ENCODE measurements around the gene ERO1B. TPM values are rescaled to one million over a fixed set of nuclear protein-coding genes. Genes with fewer than 3 reads are reported as not detected.
"Not testable (repeated sequence)": the region's sequence is repeated elsewhere in the genome, so short reads cannot be mapped to it uniquely, and the experiment has no call there.

The ERO1B gene
- total RNA-seq, 2 donors from 2014 or later: 10.4 to 12.0 TPM

GRCh38 chr1:236204656-236205055 is 77.1 kb downstream of the ERO1B start:
- no peaks in the 10 kb centered on the region for H3K36me3 ChIP-seq
- TF ChIP-seq POLR2A (IDR thresholded peaks at IDR 0.05): no peak
- TF ChIP-seq CTCF (IDR thresholded peaks at IDR 0.05): no peak
- no peak for TF ChIP-seq POLR2AphosphoS5 (IDR thresholded peaks at IDR 0.05)
- no peak overlapping the region for H3K27ac ChIP-seq
- no peaks in the 10 kb centered on the region for H3K4me1 ChIP-seq (replicated peaks)
- no peak for DNase-seq (ENCODE audit: low spot score)
- H3K4me3 ChIP-seq: no peak overlapping the region
- WGBS: 98% methylated on average over 3 of the region's 3 CpGs
- H3K9me3 ChIP-seq: no peaks in the 10 kb centered on the region
- H3K27me3 ChIP-seq (replicated peaks; ENCODE audit: insufficient read depth): no peaks in the 10 kb centered on the region
- intact Hi-C loops (cut with DNase I): no loop called here

- Histone ChIP-seq H3K4me3 (no peak overlapping the region), H3K27me3 (replicated peaks; ENCODE audit: insufficient read depth) (no peaks in the 10 kb centered on the region), H3K27ac (no peak overlapping the region), H3K9me3 (no peaks in the 10 kb centered on the region), H3K36me3 (no peaks in the 10 kb centered on the region), H3K4me1 (replicated peaks) (no peaks in the 10 kb centered on the region)
- no peak for TF ChIP-seq CTCF (IDR thresholded peaks at IDR 0.05)
- no peak for TF ChIP-seq POLR2AphosphoS5 (IDR thresholded peaks at IDR 0.05)
- no peak for TF ChIP-seq POLR2A (IDR thresholded peaks at IDR 0.05)
- DNase-seq (ENCODE audit: low spot score): no peak
- intact Hi-C loops (cut with DNase I): no loop called here
- WGBS: 90% methylated on average over 1 of the region's 1 CpG
These were observed 77.7 kb downstream of the ERO1B start for GRCh38 chr1:236204039-236204438.

GRCh38 chr1:236201786-236202185 is 80.0 kb downstream of the ERO1B start:
- no peak for DNase-seq (ENCODE audit: low spot score)
- 100% methylated on average over 1 of the region's 1 CpG for WGBS
- intact Hi-C loops (cut with DNase I): no loop called here
- no peaks in the 10 kb centered on the region for H3K36me3 ChIP-seq
- no peak overlapping the region for H3K4me3 ChIP-seq
- H3K9me3 ChIP-seq: no peaks in the 10 kb centered on the region
- H3K27me3 ChIP-seq (replicated peaks; ENCODE audit: insufficient read depth): no peaks in the 10 kb centered on the region
- H3K27ac ChIP-seq: no peak overlapping the region
- no peaks in the 10 kb centered on the region for H3K4me1 ChIP-seq (replicated peaks)
- no peak for TF ChIP-seq POLR2AphosphoS5 (IDR thresholded peaks at IDR 0.05)
- no peak for TF ChIP-seq CTCF (IDR thresholded peaks at IDR 0.05)
- no peak for TF ChIP-seq POLR2A (IDR thresholded peaks at IDR 0.05)

- Histone ChIP-seq H3K27me3 (replicated peaks; ENCODE audit: insufficient read depth) (no peaks in the 10 kb centered on the region), H3K4me3 (no peak overlapping the region), H3K4me1 (replicated peaks) (no peaks in the 10 kb centered on the region), H3K9me3 (no peaks in the 10 kb centered on the region), H3K27ac (no peak overlapping the region), H3K36me3 (no peaks in the 10 kb centered on the region)
- DNase-seq (ENCODE audit: low spot score): no peak
- TF ChIP-seq POLR2A (IDR thresholded peaks at IDR 0.05): no peak
- TF ChIP-seq CTCF (IDR thresholded peaks at IDR 0.05): no peak
- no peak for TF ChIP-seq POLR2AphosphoS5 (IDR thresholded peaks at IDR 0.05)
- intact Hi-C loops (cut with DNase I): no loop called here
These were observed 80.8 kb downstream of the ERO1B start for GRCh38 chr1:236200925-236201324.

GRCh38 chr1:236193184-236193583 is 88.6 kb downstream of the ERO1B start:
- Histone ChIP-seq H3K9me3 (no peaks in the 10 kb centered on the region), H3K27ac (no peak overlapping the region), H3K4me3 (no peak overlapping the region), H3K4me1 (replicated peaks) (no peaks in the 10 kb centered on the region), H3K27me3 (replicated peaks; ENCODE audit: insufficient read depth) (no peaks in the 10 kb centered on the region), H3K36me3 (no peaks in the 10 kb centered on the region)
- 96% methylated on average over 2 of the region's 2 CpGs for WGBS
- no peak for DNase-seq (ENCODE audit: low spot score)
- no peak for TF ChIP-seq POLR2A (IDR thresholded peaks at IDR 0.05)
- TF ChIP-seq CTCF (IDR thresholded peaks at IDR 0.05): no peak
- no peak for TF ChIP-seq POLR2AphosphoS5 (IDR thresholded peaks at IDR 0.05)
- intact Hi-C loops (cut with DNase I): no loop called here

GRCh38 chr1:236188084-236188483 is 93.7 kb downstream of the ERO1B start:
- H3K27ac ChIP-seq; H3K36me3 ChIP-seq; H3K4me1 ChIP-seq (replicated peaks); intact Hi-C loops (cut with DNase I); H3K4me3 ChIP-seq; H3K27me3 ChIP-seq (replicated peaks; ENCODE audit: insufficient read depth); H3K9me3 ChIP-seq; DNase-seq (ENCODE audit: low spot score): not testable (repeated sequence)
- WGBS: 87% methylated on average over 1 of the region's 1 CpG

GRCh38 chr1:236186471-236186870 is 95.3 kb downstream of the ERO1B start:
- intact Hi-C loops (cut with DNase I); H3K36me3 ChIP-seq; H3K4me3 ChIP-seq; H3K4me1 ChIP-seq (replicated peaks); DNase-seq (ENCODE audit: low spot score); H3K27me3 ChIP-seq (replicated peaks; ENCODE audit: insufficient read depth); H3K27ac ChIP-seq; H3K9me3 ChIP-seq: not testable (repeated sequence)
- 98% methylated on average over 2 of the region's 2 CpGs for WGBS
